GM18498 (cell line): ENCODE data around the gene SORL1.
"Not testable (repeated sequence)": the region's sequence is repeated elsewhere in the genome, so short reads cannot be mapped to it uniquely, and the experiment has no call there.

ENCODE experiments used
- ATAC-seq: cut with Tn5 transposase; IDR thresholded peaks from one replicate; pipeline ENCODE4 v1.9.1; 2021; ENCODE audit warnings: mild to moderate bottlenecking, moderate library complexity; ENCODE audit not compliant: unreplicated experiment

SORL1 gene

GRCh38 chr11:121451986-121452608, at the start of gene SORL1:
Gene SORL1 (plus strand): TSS chr11:121452314. CDS start chr11:121452332, 18 bp downstream.
- peak; percentile 61 for ATAC-seq

GRCh38 chr11:121405646-121406045, 46.5 kb upstream of the SORL1 start:
- no peak for ATAC-seq

- ATAC-seq: no peak
Measured at GRCh38 chr11:121406291-121406690, 45.8 kb upstream of the SORL1 start.

- no peak for ATAC-seq
Measured at GRCh38 chr11:121408830-121409229, 43.3 kb upstream of the SORL1 start.

- not testable (repeated sequence) for ATAC-seq
Measured at GRCh38 chr11:121410041-121410440, 42.1 kb upstream of the SORL1 start.

- ATAC-seq: not testable (repeated sequence)
Measured at GRCh38 chr11:121411330-121411729, 40.8 kb upstream of the SORL1 start.

GRCh38 chr11:121412000-121412587, 40.0 kb upstream of the SORL1 start:
- no peak for ATAC-seq

- ATAC-seq: no peak
Measured at GRCh38 chr11:121412711-121413415, 39.3 kb upstream of the SORL1 start.

- ATAC-seq: no peak
Measured at GRCh38 chr11:121414141-121414913, 37.8 kb upstream of the SORL1 start.

- ATAC-seq: no peak
Measured at GRCh38 chr11:121415856-121416255, 36.3 kb upstream of the SORL1 start.

GRCh38 chr11:121417055-121417551, 35.0 kb upstream of the SORL1 start:
- ATAC-seq: peak; percentile 72

GRCh38 chr11:121417607-121418006, 34.5 kb upstream of the SORL1 start:
- ATAC-seq: no peak

GRCh38 chr11:121418625-121419114, 33.4 kb upstream of the SORL1 start:
- ATAC-seq: peak; percentile 34

GRCh38 chr11:121419836-121420235, 32.3 kb upstream of the SORL1 start:
- ATAC-seq: no peak

GRCh38 chr11:121420398-121420797, 31.7 kb upstream of the SORL1 start:
- ATAC-seq: no peak

GRCh38 chr11:121421149-121421901, 30.8 kb upstream of the SORL1 start:
- no peak for ATAC-seq

GRCh38 chr11:121422675-121423074, 29.4 kb upstream of the SORL1 start:
- ATAC-seq: peak; percentile 45

GRCh38 chr11:121425828-121426227, 26.3 kb upstream of the SORL1 start:
- ATAC-seq: no peak

GRCh38 chr11:121426476-121427399, 25.4 kb upstream of the SORL1 start:
- peak; percentile 46 for ATAC-seq
